ENCODE results near the gene CDCA7.

CDCA7 gene

DNA sequence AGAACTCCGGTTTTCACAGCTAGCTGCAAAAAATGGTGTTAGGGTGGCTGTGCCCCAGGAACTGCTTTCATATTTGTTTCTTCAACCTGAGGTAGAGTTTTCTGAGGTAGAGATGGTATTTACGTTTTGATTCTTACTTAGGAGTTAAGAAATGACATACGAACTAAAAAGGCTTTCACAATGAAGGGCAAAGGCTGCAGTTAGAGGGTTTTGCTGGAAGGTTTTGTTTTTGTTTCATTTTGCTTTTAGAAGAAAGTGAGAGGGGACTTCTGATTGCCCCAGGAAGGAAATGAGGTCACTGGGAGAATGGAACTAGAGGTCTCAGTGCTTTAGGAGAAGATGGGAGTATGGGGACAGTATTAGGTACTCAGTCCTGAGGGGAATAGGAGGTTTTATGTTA lies 15.5 kb downstream of the CDCA7 start:
- Histone ChIP-seq H3K4me2 (ENCODE audit: low read depth, low read length) (no peak overlapping the region), H3K27ac (ENCODE audit: low read length) (no peak overlapping the region), H4K20me1 (ENCODE audit: insufficient read depth, low read length) (no peaks in the 10 kb centered on the region), H3K79me2 (ENCODE audit: low read length) (no peaks in the 10 kb centered on the region), H3K9me2 (replicated peaks; ENCODE audit: insufficient read depth, low read length) (no peaks in the 10 kb centered on the region), H3F3A (ENCODE audit: insufficient read depth, low read length) (no peaks in the 10 kb centered on the region), H3K4me3 (ENCODE audit: low read length) (no peak overlapping the region), H3K9me3 (replicated peaks; ENCODE audit: insufficient read depth, low read length) (no peaks in the 10 kb centered on the region), H3K9ac (ENCODE audit: low read length) (no peak overlapping the region), H3K27me3 (replicated peaks; ENCODE audit: insufficient read depth, low read length) (peaks cover 4% of the 10 kb centered on the region; the same call in 1 of the 2 replicates), H3K36me3 (replicated peaks; ENCODE audit: insufficient read depth, low read length) (no peaks in the 10 kb centered on the region), H3K4me1 (ENCODE audit: low read length) (no peaks in the 10 kb centered on the region), H2AFZ (ENCODE audit: low read length) (no peak overlapping the region)
- TF ChIP-seq, protein P1, sequence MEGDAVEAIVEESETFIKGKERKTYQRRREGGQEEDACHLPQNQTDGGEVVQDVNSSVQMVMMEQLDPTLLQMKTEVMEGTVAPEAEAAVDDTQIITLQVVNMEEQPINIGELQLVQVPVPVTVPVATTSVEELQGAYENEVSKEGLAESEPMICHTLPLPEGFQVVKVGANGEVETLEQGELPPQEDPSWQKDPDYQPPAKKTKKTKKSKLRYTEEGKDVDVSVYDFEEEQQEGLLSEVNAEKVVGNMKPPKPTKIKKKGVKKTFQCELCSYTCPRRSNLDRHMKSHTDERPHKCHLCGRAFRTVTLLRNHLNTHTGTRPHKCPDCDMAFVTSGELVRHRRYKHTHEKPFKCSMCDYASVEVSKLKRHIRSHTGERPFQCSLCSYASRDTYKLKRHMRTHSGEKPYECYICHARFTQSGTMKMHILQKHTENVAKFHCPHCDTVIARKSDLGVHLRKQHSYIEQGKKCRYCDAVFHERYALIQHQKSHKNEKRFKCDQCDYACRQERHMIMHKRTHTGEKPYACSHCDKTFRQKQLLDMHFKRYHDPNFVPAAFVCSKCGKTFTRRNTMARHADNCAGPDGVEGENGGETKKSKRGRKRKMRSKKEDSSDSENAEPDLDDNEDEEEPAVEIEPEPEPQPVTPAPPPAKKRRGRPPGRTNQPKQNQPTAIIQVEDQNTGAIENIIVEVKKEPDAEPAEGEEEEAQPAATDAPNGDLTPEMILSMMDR (IDR thresholded peaks at IDR 0.05; ENCODE audit: low read length), result no peak
- no peak for TF ChIP-seq EZH2 (optimal IDR thresholded peaks at IDR 0.05; ENCODE audit: low read depth, low read length)
- TF ChIP-seq EZH2phosphoT487 (IDR thresholded peaks at IDR 0.05; ENCODE audit: low read length), result no peak
- no peak for DNase-seq

DNA sequence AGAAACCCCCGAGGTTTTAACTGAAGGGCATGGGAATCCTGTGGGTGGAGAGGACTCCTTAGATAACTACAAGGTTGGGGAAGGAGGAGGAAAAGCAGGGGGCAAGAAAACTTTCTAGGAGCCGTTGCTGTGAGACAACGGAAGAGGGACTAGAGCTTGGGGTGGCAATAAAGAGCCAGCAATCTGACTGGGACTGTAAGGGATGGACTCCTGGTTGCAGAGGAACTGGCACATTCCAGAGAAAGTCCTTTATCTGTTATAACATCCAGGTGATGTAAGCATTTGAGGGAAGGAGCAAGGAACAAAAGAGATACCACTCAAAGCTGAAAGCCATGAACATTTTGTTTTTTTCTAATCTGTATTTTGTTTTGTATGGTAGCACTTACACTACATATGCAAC lies 16.4 kb downstream of the CDCA7 start:
- Histone ChIP-seq H3K36me3 (replicated peaks; ENCODE audit: insufficient read depth, low read length) (no peaks in the 10 kb centered on the region), H2AFZ (ENCODE audit: low read length) (no peak overlapping the region), H3K4me2 (ENCODE audit: low read depth, low read length) (no peak overlapping the region), H3K27me3 (replicated peaks; ENCODE audit: insufficient read depth, low read length) (no peaks in the 10 kb centered on the region; the same call in 1 of the 2 replicates), H3K79me2 (ENCODE audit: low read length) (no peaks in the 10 kb centered on the region), H3K9me2 (replicated peaks; ENCODE audit: insufficient read depth, low read length) (no peaks in the 10 kb centered on the region), H3K9ac (ENCODE audit: low read length) (no peak overlapping the region), H3K4me1 (ENCODE audit: low read length) (no peaks in the 10 kb centered on the region), H3K9me3 (replicated peaks; ENCODE audit: insufficient read depth, low read length) (no peaks in the 10 kb centered on the region), H4K20me1 (ENCODE audit: insufficient read depth, low read length) (no peaks in the 10 kb centered on the region), H3K27ac (ENCODE audit: low read length) (no peak overlapping the region), H3K4me3 (ENCODE audit: low read length) (no peak overlapping the region), H3F3A (ENCODE audit: insufficient read depth, low read length) (no peaks in the 10 kb centered on the region)
- no peak for DNase-seq
- no peak for TF ChIP-seq EZH2 (optimal IDR thresholded peaks at IDR 0.05; ENCODE audit: low read depth, low read length)
- TF ChIP-seq, protein P1 (IDR thresholded peaks at IDR 0.05; ENCODE audit: low read length), result no peak
- TF ChIP-seq EZH2phosphoT487 (IDR thresholded peaks at IDR 0.05; ENCODE audit: low read length), result no peak

DNA sequence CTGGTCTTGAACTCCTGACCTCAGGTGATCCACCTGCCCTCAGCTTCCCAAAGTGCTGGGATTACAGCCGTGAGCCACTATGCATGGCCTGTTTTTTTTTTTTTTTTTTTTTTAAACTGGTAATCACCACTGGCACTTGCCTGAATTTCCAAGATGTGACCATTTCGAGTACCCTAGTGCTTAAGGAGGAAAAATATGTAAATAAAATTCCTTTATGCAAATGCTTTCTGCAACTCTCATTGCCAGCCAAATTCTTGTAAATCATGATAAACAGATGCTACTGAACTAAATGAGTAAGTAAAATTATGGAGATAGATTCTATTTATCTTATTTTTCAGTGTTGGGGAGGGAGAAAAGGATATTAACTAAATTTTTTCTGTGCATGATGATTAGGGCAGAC lies 18.6 kb downstream of the CDCA7 start:
- Histone ChIP-seq H3K27me3 (replicated peaks; ENCODE audit: insufficient read depth, low read length) (no peaks in the 10 kb centered on the region), H4K20me1 (ENCODE audit: insufficient read depth, low read length) (no peaks in the 10 kb centered on the region), H3K4me3 (ENCODE audit: low read length) (no peak overlapping the region), H3K27ac (ENCODE audit: low read length) (no peak overlapping the region), H3K9me2 (replicated peaks; ENCODE audit: insufficient read depth, low read length) (no peaks in the 10 kb centered on the region), H3K4me1 (ENCODE audit: low read length) (no peaks in the 10 kb centered on the region), H3K79me2 (ENCODE audit: low read length) (no peaks in the 10 kb centered on the region), H3K36me3 (replicated peaks; ENCODE audit: insufficient read depth, low read length) (no peaks in the 10 kb centered on the region), H3K9ac (ENCODE audit: low read length) (no peak overlapping the region), H3K9me3 (replicated peaks; ENCODE audit: insufficient read depth, low read length) (no peaks in the 10 kb centered on the region), H2AFZ (ENCODE audit: low read length) (no peak overlapping the region), H3K4me2 (ENCODE audit: low read depth, low read length) (no peak overlapping the region), H3F3A (ENCODE audit: insufficient read depth, low read length) (no peaks in the 10 kb centered on the region)
- DNase-seq, result no peak
- no peak for TF ChIP-seq EZH2 (optimal IDR thresholded peaks at IDR 0.05; ENCODE audit: low read depth, low read length)
- TF ChIP-seq EZH2phosphoT487 (IDR thresholded peaks at IDR 0.05; ENCODE audit: low read length), result no peak
- TF ChIP-seq, protein P1 (IDR thresholded peaks at IDR 0.05; ENCODE audit: low read length), result no peak

Data from MM.1S (cell line).